Peyer's patch (tissue), 4 donors: Measurements from ENCODE around the gene HSPBAP1. TPM values are rescaled to one million over a fixed set of nuclear protein-coding genes. Genes with fewer than 3 reads are reported as not detected.

ENCODE experiments used
- DNase-seq, 3 donors: peaks; one replicate each; pipeline ENCODE4 v3.0.0-alpha.2; 2017 to 2019
- H3K27ac ChIP-seq, 4 donors: fragments of 200-600 bp; sonication (generic); one replicate each; pipeline ENCODE4 v1.5.1; 2016 to 2019
- H3K27me3 ChIP-seq, 2 donors: fragments of 200-600 bp; sonication (generic); one replicate each; pipeline ENCODE4 v1.5.1; 2019
- H3K36me3 ChIP-seq, 3 donors: fragments of 200-600 bp; sonication (generic); one replicate each; pipeline ENCODE4 v1.5.1; 2016 to 2019
- H3K4me1 ChIP-seq, 4 donors: fragments of 200-600 bp; sonication (generic); one replicate each; pipeline ENCODE4 v1.5.1; 2016 to 2019
- H3K4me3 ChIP-seq, 4 donors: fragments of 200-600 bp; sonication (generic); 1 replicate in 3 of 4; 2 replicates in 1 of 4; pipeline ENCODE4 v1.5.1; 2016 to 2019; ENCODE audit warnings: mild to moderate bottlenecking in 1 of 4
- H3K9me3 ChIP-seq, 4 donors: fragments of 200-600 bp; sonication (generic); one replicate each; pipeline ENCODE4 v1.5.1; 2016 to 2019; ENCODE audit warnings: mild to moderate bottlenecking in 1 of 4
- POLR2A ChIP-seq, 2 donors: fragments of 450-650 bp; IDR thresholded peaks; one replicate each; pipeline ENCODE4 v1.5.1; 2017; ENCODE audit warnings: antibody characterized with exemption in 2 of 2, mild to moderate bottlenecking in 2 of 2, moderate library complexity in 2 of 2
- total RNA-seq, 4 donors: library from RNA; depleted of rRNA; stranded (reverse); fragments of >200 nt; gene quantifications; one replicate each; pipeline ENCODE4 v1.1.0, GENCODE V29; 2016
- TF ChIP-seq, protein P1 (sequence below), 6 experiments: fragments of 450-650 bp in 4 of 6; fragments of 200-600 bp in 2 of 6; sonication (generic) in 1 of 6; IDR thresholded peaks; one replicate each; pipeline ENCODE4 v1.5.1; 2017 to 2019; ENCODE audit warnings: antibody characterized with exemption in 6 of 6, mild to moderate bottlenecking in 3 of 6, moderate library complexity in 1 of 6

The HSPBAP1 gene
- total RNA-seq, 4 donors from 2014 or later, result 10.0 to 28.1 (median 12.9) TPM

- H3K27me3 ChIP-seq, result no peaks in the 10 kb centered on the region
- H3K4me3 ChIP-seq, result no peak overlapping the region
- TF ChIP-seq POLR2A (IDR thresholded peaks at IDR 0.05), result no peak
- TF ChIP-seq, protein P1, sequence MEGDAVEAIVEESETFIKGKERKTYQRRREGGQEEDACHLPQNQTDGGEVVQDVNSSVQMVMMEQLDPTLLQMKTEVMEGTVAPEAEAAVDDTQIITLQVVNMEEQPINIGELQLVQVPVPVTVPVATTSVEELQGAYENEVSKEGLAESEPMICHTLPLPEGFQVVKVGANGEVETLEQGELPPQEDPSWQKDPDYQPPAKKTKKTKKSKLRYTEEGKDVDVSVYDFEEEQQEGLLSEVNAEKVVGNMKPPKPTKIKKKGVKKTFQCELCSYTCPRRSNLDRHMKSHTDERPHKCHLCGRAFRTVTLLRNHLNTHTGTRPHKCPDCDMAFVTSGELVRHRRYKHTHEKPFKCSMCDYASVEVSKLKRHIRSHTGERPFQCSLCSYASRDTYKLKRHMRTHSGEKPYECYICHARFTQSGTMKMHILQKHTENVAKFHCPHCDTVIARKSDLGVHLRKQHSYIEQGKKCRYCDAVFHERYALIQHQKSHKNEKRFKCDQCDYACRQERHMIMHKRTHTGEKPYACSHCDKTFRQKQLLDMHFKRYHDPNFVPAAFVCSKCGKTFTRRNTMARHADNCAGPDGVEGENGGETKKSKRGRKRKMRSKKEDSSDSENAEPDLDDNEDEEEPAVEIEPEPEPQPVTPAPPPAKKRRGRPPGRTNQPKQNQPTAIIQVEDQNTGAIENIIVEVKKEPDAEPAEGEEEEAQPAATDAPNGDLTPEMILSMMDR (IDR thresholded peaks at IDR 0.05), result no peak
- H3K27ac ChIP-seq, result no peak overlapping the region
- H3K9me3 ChIP-seq, result no peaks in the 10 kb centered on the region
- DNase-seq, result no peak
- no peaks in the 10 kb centered on the region for H3K4me1 ChIP-seq
- peaks cover 0 to 54% (median 0%) of the 10 kb centered on the region in 3 donors for H3K36me3 ChIP-seq
These were observed 102.4 kb downstream of the HSPBAP1 start for GRCh38 chr3:122691195-122691594.

- no peaks in the 10 kb centered on the region for H3K27me3 ChIP-seq
- H3K36me3 ChIP-seq, result peaks cover 0 to 45% (median 0%) of the 10 kb centered on the region in 3 donors
- H3K9me3 ChIP-seq, result no peaks in the 10 kb centered on the region
- no peaks in the 10 kb centered on the region for H3K4me1 ChIP-seq
- H3K4me3 ChIP-seq, result no peak overlapping the region
- H3K27ac ChIP-seq, result no peak overlapping the region
- DNase-seq, result no peak
- TF ChIP-seq POLR2A (IDR thresholded peaks at IDR 0.05), result no peak
- TF ChIP-seq, protein P1 (IDR thresholded peaks at IDR 0.05), result no peak
These were observed 103.5 kb downstream of the HSPBAP1 start for GRCh38 chr3:122690096-122690495.

Other genes starting within 250 kb of the HSPBAP1 start
- gene PARP9, start 229.5 kb downstream of the HSPBAP1 start, total RNA-seq, result 10 to 100 TPM; 26.4 to 38.8 (median 31.2) TPM
- 10 to 100 TPM; 31.2 to 47.3 (median 33.7) TPM for gene DTX3L, start 229.5 kb downstream of the HSPBAP1 start, total RNA-seq
- 100 to 1,000 TPM in 1 of 4 donors, 1 to 10 TPM in 3; 3.1 to 109 (median 6.5) TPM for gene PARP15, start 216.2 kb downstream of the HSPBAP1 start, total RNA-seq
- gene PARP14, start 113.0 kb downstream of the HSPBAP1 start, total RNA-seq, result 100 to 1,000 TPM in 2 of 4 donors, 10 to 100 TPM in 2; 73.0 to 242 (median 92.5) TPM
- gene SLC49A4, start 1.2 kb upstream of the HSPBAP1 start, total RNA-seq, result 10 to 100 TPM in 3 of 4 donors, 1 to 10 TPM in 1; 3.3 to 29.4 (median 13.0) TPM
- 1 to 10 TPM in 2 of 4 donors, under 1 TPM in 1, not detected in 1; 0.54 to 6.8 (median 2.5) TPM for gene SEMA5B, start 233.9 kb upstream of the HSPBAP1 start, total RNA-seq